Transverse colon (tissue), 4 donors: ENCODE results near the gene HS3ST2.
"Not testable (repeated sequence)": the region's sequence is repeated elsewhere in the genome, so short reads cannot be mapped to it uniquely, and the experiment has no call there.

Experiments used
- CTCF ChIP-seq, 5 experiments: fragments of 200-600 bp in 3 of 5; fragments of 450-650 bp in 2 of 5; sonication (generic) in 3 of 5; IDR thresholded peaks; 1 replicate in 2 of 5; 2 replicates in 3 of 5; pipeline ENCODE4 v1.5.1; 2016 to 2017; ENCODE audit warnings: antibody characterized with exemption in 5 of 5, inconsistent platforms in 3 of 5, mild to moderate bottlenecking in 2 of 5, moderate library complexity in 1 of 5
- EP300 ChIP-seq: sonication (generic); formaldehyde crosslinking; IDR thresholded peaks from one replicate; pipeline ENCODE4 v1.6.1; 2017; ENCODE audit warnings: antibody characterized with exemption, low read depth
- POLR2A ChIP-seq: fragments of 450-650 bp; IDR thresholded peaks from one replicate; pipeline ENCODE4 v1.6.1; 2016; ENCODE audit warnings: antibody characterized with exemption, mild to moderate bottlenecking, moderate library complexity
- POLR2AphosphoS5 ChIP-seq, 3 donors: sonication (generic); formaldehyde crosslinking; IDR thresholded peaks; one replicate each; pipeline ENCODE4 v1.6.1; 2016; ENCODE audit warnings: antibody characterized with exemption in 3 of 3

- TF ChIP-seq CTCF (IDR thresholded peaks at IDR 0.05); POLR2A; POLR2AphosphoS5 (IDR thresholded peaks at IDR 0.05); EP300: not testable (repeated sequence)
These were observed 85.6 kb downstream of the HS3ST2 start for GRCh38 chr16:22899567-22899966.
